Loucy (cell line): ENCODE results near the gene SCN3A.

Experiments used
- H2AFZ ChIP-seq: fragments of 200-600 bp; sonication (generic); 2 replicates; pipeline ENCODE4 v1.6.0; 2016; ENCODE audit warnings: antibody characterized with exemption, mild to moderate bottlenecking, low read length, moderate library complexity
- H3F3A ChIP-seq: fragments of 200-600 bp; 2 replicates; pipeline ENCODE4 v1.6.0; 2016; ENCODE audit warnings: antibody characterized with exemption, low read depth, mild to moderate bottlenecking
- H3K27me3 ChIP-seq: fragments of 200-600 bp; sonication (generic); 2 replicates; pipeline ENCODE4 v1.6.1; 2014; ENCODE audit warnings: low read length, mild to moderate bottlenecking; ENCODE audit not compliant: insufficient read depth, poor library complexity, severe bottlenecking
- H3K36me3 ChIP-seq: fragments of 200-600 bp; sonication (generic); 2 replicates; pipeline ENCODE4 v1.6.1; 2016; ENCODE audit warnings: low read length; ENCODE audit not compliant: insufficient read depth
- H3K4me1 ChIP-seq: fragments of 200-600 bp; sonication (generic); 2 replicates; pipeline ENCODE4 v1.5.1; 2014; ENCODE audit warnings: low read length, mild to moderate bottlenecking; ENCODE audit not compliant: insufficient read depth, poor library complexity, severe bottlenecking
- H3K4me2 ChIP-seq: fragments of 200-600 bp; sonication (generic); 2 replicates; pipeline ENCODE4 v1.6.0; 2014; ENCODE audit warnings: antibody characterized with exemption, low read length, low read depth, mild to moderate bottlenecking; ENCODE audit not compliant: poor library complexity, severe bottlenecking
- H3K4me3 ChIP-seq: fragments of 200-600 bp; sonication (generic); 2 replicates; pipeline ENCODE4 v1.5.1; 2014; ENCODE audit warnings: low read length, mild to moderate bottlenecking, mixed read lengths; ENCODE audit not compliant: poor library complexity, severe bottlenecking
- H3K79me2 ChIP-seq: fragments of 200-600 bp; sonication (generic); 2 replicates; pipeline ENCODE4 v1.6.1; 2014; ENCODE audit warnings: low read length; ENCODE audit not compliant: insufficient read depth
- H3K9ac ChIP-seq: fragments of 200-600 bp; sonication (generic); 2 replicates; pipeline ENCODE4 v1.6.0; 2014; ENCODE audit warnings: mild to moderate bottlenecking, low read depth, low read length, moderate library complexity; ENCODE audit not compliant: poor library complexity, severe bottlenecking
- H3K9me2 ChIP-seq: fragments of 200-600 bp; sonication (generic); replicated peaks from 2 replicates; pipeline ENCODE4 v1.6.1; 2016; ENCODE audit warnings: low read depth, low read length, mixed read lengths
- H3K9me3 ChIP-seq: fragments of 200-600 bp; sonication (generic); 2 replicates; pipeline ENCODE4 v1.6.1; 2014; ENCODE audit warnings: mild to moderate bottlenecking, antibody characterized with exemption, low read length, low read depth; ENCODE audit not compliant: insufficient read depth
- H4K20me1 ChIP-seq: fragments of 200-600 bp; sonication (generic); 2 replicates; pipeline ENCODE4 v1.6.0; 2014; ENCODE audit warnings: antibody characterized with exemption, low read length, mild to moderate bottlenecking; ENCODE audit not compliant: insufficient read depth, poor library complexity, severe bottlenecking
- CTCF ChIP-seq: fragments of 200-600 bp; sonication (generic); conservative IDR thresholded peaks from 2 replicates; pipeline ENCODE4 v1.5.1; 2014; ENCODE audit warnings: mild to moderate bottlenecking, antibody characterized with exemption, low read length
- EZH2phosphoT487 ChIP-seq: fragments of 200-600 bp; IDR thresholded peaks from 2 replicates; pipeline ENCODE4 v1.6.1; 2018; ENCODE audit warnings: antibody characterized with exemption, mild to moderate bottlenecking, moderate library complexity, borderline replicate concordance

The SCN3A gene

GRCh38 chr2:165197346-165197745, 6.5 kb downstream of the SCN3A start:
- Histone ChIP-seq H2AFZ (no peak overlapping the region), H3K79me2 (no peaks in the 10 kb centered on the region), H3K4me1 (peaks cover 28% of the 10 kb centered on the region), H3K27me3 (no peaks in the 10 kb centered on the region), H3K9me2 (no peaks in the 10 kb centered on the region), H4K20me1 (no peaks in the 10 kb centered on the region), H3K36me3 (no peaks in the 10 kb centered on the region), H3K4me3 (no peak overlapping the region), H3K4me2 (no peak overlapping the region), H3K9ac (no peak overlapping the region), H3K9me3 (no peaks in the 10 kb centered on the region), H3F3A (no peaks in the 10 kb centered on the region)
- TF ChIP-seq CTCF (no peak), EZH2phosphoT487 (no peak)

DNA sequence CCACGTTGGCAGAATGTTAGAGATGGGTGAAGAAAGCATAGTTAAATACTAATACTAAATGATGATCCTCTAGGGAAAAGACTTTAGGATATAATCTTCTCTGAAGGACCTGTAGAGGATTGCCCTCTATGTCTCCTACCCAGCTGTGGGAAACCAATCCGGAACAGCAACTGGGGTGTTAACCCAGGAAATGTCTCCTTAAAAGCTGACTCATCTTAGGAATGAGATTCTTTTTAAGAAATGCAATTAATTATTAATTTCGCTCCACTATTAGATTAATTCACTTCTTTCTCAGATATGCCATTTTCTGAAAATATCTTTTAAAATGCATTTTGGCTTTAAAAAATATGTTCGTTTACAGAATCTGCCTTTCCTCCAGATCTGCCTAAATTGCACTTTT, 7.4 kb downstream of the SCN3A start:
- TF ChIP-seq CTCF: no peak
- TF ChIP-seq EZH2phosphoT487: no peak
- Histone ChIP-seq H3F3A (no peaks in the 10 kb centered on the region), H4K20me1 (no peaks in the 10 kb centered on the region), H3K4me3 (no peak overlapping the region), H2AFZ (no peak overlapping the region), H3K9me3 (no peaks in the 10 kb centered on the region), H3K4me2 (no peak overlapping the region), H3K27me3 (no peaks in the 10 kb centered on the region), H3K36me3 (no peaks in the 10 kb centered on the region), H3K9ac (no peak overlapping the region), H3K79me2 (no peaks in the 10 kb centered on the region), H3K4me1 (peaks cover 19% of the 10 kb centered on the region), H3K9me2 (no peaks in the 10 kb centered on the region)

DNA sequence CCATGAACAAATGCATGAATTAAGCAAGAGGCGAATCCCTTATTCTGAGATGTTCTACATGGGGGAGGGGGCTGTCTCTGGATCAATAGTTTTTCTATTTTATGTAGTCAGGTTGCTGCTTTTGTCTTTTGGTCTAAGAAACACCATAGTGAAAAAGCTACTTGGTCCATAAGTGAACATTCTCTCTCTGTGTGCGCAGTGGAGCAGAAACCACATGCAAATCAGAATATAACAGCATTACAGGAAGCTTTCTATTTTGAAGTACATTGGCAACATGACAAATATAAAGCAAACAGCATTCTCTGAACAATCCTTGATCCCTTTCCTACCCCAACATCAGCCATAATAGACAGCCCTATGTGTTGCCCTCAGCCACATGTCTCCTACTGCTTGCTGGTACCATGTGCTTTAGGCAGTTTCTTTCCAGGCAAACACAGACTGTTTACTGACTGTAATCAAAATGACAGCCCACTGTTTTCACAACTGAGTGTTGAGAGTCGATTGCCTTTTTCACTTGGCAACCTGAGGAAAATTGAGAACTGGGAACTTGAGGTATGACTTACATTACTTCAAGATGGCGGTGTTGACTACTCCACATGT, 10.6 kb downstream of the SCN3A start:
- no peaks in the 10 kb centered on the region for H3K9me2 ChIP-seq
- H3K9ac ChIP-seq: no peak overlapping the region
- H3K36me3 ChIP-seq: no peaks in the 10 kb centered on the region
- no peaks in the 10 kb centered on the region for H4K20me1 ChIP-seq
- H3K4me2 ChIP-seq: no peak overlapping the region
- no peak overlapping the region for H3K4me3 ChIP-seq
- TF ChIP-seq CTCF: no peak
- no peak for TF ChIP-seq EZH2phosphoT487
- peak overlapping the region; percentile 48; the same call in 1 of the 2 replicates for H2AFZ ChIP-seq
- H3K27me3 ChIP-seq: no peaks in the 10 kb centered on the region
- peaks cover 8% of the 10 kb centered on the region for H3K4me1 ChIP-seq
- H3K9me3 ChIP-seq: no peaks in the 10 kb centered on the region
- H3K79me2 ChIP-seq: no peaks in the 10 kb centered on the region
- no peaks in the 10 kb centered on the region for H3F3A ChIP-seq
